H1 (cell line): Measurements from ENCODE around the gene COL20A1. TPM values are rescaled to one million over a fixed set of nuclear protein-coding genes. Genes with fewer than 3 reads are reported as not detected.

Experiments used
- CTCF ChIA-PET: fragments of 300-600 bp; sonication (Branson Sonifier 250); formaldehyde crosslinking; loops from one replicate; lab custom pipeline; 2021; ENCODE audit not compliant: partially characterized antibody; lab: Charles Lee
- POLR2A ChIA-PET: fragments of 300-600 bp; sonication (Branson Sonifier 250); formaldehyde crosslinking; loops from one replicate; lab custom pipeline; 2021; ENCODE audit warnings: inconsistent platforms; ENCODE audit not compliant: partially characterized antibody; lab: Charles Lee
- DNase-seq, 2 experiments: peaks; one replicate each; pipeline versions ENCODE4 v3.0.0 to v3.0.0-alpha.2; 2010 to 2022; ENCODE audit warnings: low spot score in 2 of 2, low read depth in 1 of 2, mixed read lengths in 1 of 2
- FAIRE-seq: peaks from 2 replicates; lab custom pipeline; 2011; peaks lifted over from hg19 to GRCh38; lab: Jason Lieb, UNC
- H2AFZ ChIP-seq: 2 replicates; pipeline ENCODE4 v1.8.1; 2012; ENCODE audit warnings: low read length, inconsistent platforms
- H2AK5ac ChIP-seq: 2 replicates; pipeline ENCODE4 v1.6.1; 2013; ENCODE audit warnings: low read depth, low read length
- H2BK120ac ChIP-seq: replicated peaks from 2 replicates; pipeline ENCODE3; 2013; ENCODE audit warnings: low read depth, low read length, inconsistent platforms
- H2BK12ac ChIP-seq: 2 replicates; pipeline ENCODE4 v1.6.1; 2013; ENCODE audit warnings: low read depth, low read length
- H2BK15ac ChIP-seq: 2 replicates; pipeline ENCODE4 v1.6.1; 2013; ENCODE audit warnings: low read length
- H2BK20ac ChIP-seq: 2 replicates; pipeline ENCODE4 v1.6.1; 2013; ENCODE audit warnings: low read length
- H2BK5ac ChIP-seq: 2 replicates; pipeline ENCODE4 v1.6.1; 2013; ENCODE audit warnings: low read depth, low read length
- H3K14ac ChIP-seq: 2 replicates; pipeline ENCODE4 v1.6.1; 2013; ENCODE audit warnings: inconsistent platforms; ENCODE audit not compliant: insufficient read length
- H3K18ac ChIP-seq: 2 replicates; pipeline ENCODE4 v1.6.1; 2013; ENCODE audit warnings: low read length; ENCODE audit errors: extremely low read depth
- H3K23ac ChIP-seq: 2 replicates; pipeline ENCODE4 v1.6.1; 2013; ENCODE audit warnings: inconsistent platforms; ENCODE audit not compliant: insufficient read length
- H3K23me2 ChIP-seq: 2 replicates; pipeline ENCODE4 v1.6.1; 2013; ENCODE audit warnings: low read depth, low read length
- H3K27ac ChIP-seq: 2 replicates; pipeline ENCODE4 v1.6.1; 2011; ENCODE audit warnings: low read depth, low read length, inconsistent platforms
- H3K27me3 ChIP-seq, 4 experiments: replicated peaks in 1 of 4; 1 replicate in 1 of 4; 2 replicates in 3 of 4; pipeline versions ENCODE4 v1.6.1 to v1.8.1; 2011 to 2013; ENCODE audit warnings: low read length in 3 of 4, mild to moderate bottlenecking in 3 of 4, inconsistent platforms in 2 of 4, mixed read lengths in 2 of 4, moderate library complexity in 1 of 4; ENCODE audit not compliant: control insufficient read depth in 3 of 4, insufficient read depth in 3 of 4; ENCODE audit errors: extremely low read depth in 1 of 4
- H3K36me3 ChIP-seq, 4 experiments: 2 replicates each; pipeline versions ENCODE4 v1.6.1 to v1.8.1; 2011 to 2013; ENCODE audit warnings: mild to moderate bottlenecking in 4 of 4, low read length in 3 of 4, moderate library complexity in 2 of 4, control low read depth in 1 of 4, inconsistent platforms in 1 of 4; ENCODE audit not compliant: insufficient read depth in 4 of 4, control insufficient read depth in 2 of 4
- H3K4ac ChIP-seq: replicated peaks from 2 replicates; pipeline ENCODE3; 2013; ENCODE audit warnings: low read length, low read depth, mixed read lengths, inconsistent platforms; ENCODE audit not compliant: insufficient read length
- H3K4me1 ChIP-seq, 4 experiments: replicated peaks in 1 of 4; 1 replicate in 1 of 4; 2 replicates in 3 of 4; pipeline versions ENCODE4 v1.6.1 to v1.8.1; 2011 to 2013; ENCODE audit warnings: low read length in 3 of 4, inconsistent platforms in 2 of 4, mixed read lengths in 1 of 4; ENCODE audit not compliant: insufficient read depth in 4 of 4, control insufficient read depth in 3 of 4
- H3K4me2 ChIP-seq, 2 experiments: 2 replicates each; pipeline versions ENCODE4 v1.6.1 to v1.8.1; 2011 to 2013; ENCODE audit warnings: low read depth in 2 of 2, low read length in 2 of 2, control low read depth in 1 of 2, inconsistent platforms in 1 of 2, mild to moderate bottlenecking in 1 of 2; ENCODE audit not compliant: insufficient read depth in 1 of 2
- H3K4me3 ChIP-seq, 4 experiments: fragments of 200-600, 300-600 bp in 1 of 4; sonication (generic), shearing (Covaris generic), sonication (Bioruptor Twin) in 1 of 4; 2 replicates each; pipeline versions ENCODE4 v1.5.1 to v1.8.1; 2011 to 2016; ENCODE audit warnings: low read length in 4 of 4, low read depth in 3 of 4, control low read depth in 2 of 4, inconsistent platforms in 2 of 4, mild to moderate bottlenecking in 2 of 4, mixed read lengths in 1 of 4, moderate library complexity in 1 of 4; ENCODE audit not compliant: insufficient read depth in 2 of 4; ENCODE audit errors: extremely low read depth in 1 of 4
- H3K56ac ChIP-seq: replicated peaks from 2 replicates; pipeline ENCODE3; 2013; ENCODE audit warnings: low read depth, mild to moderate bottlenecking, mixed read lengths, low read length, inconsistent platforms; ENCODE audit not compliant: insufficient read length
- H3K79me1 ChIP-seq: 2 replicates; pipeline ENCODE4 v1.6.1; 2013; ENCODE audit warnings: low read depth, low read length, control low read depth
- H3K79me2 ChIP-seq, 2 experiments: 2 replicates each; pipeline versions ENCODE4 v1.6.1 to v1.8.1; 2012 to 2013; ENCODE audit warnings: low read length in 2 of 2, mild to moderate bottlenecking in 2 of 2, inconsistent platforms in 1 of 2; ENCODE audit not compliant: insufficient read depth in 2 of 2, control insufficient read depth in 1 of 2
- H3K9ac ChIP-seq, 4 experiments: replicated peaks in 1 of 4; 1 replicate in 1 of 4; 2 replicates in 3 of 4; pipeline versions ENCODE4 v1.6.1 to v1.8.1; 2011 to 2013; ENCODE audit warnings: low read depth in 3 of 4, low read length in 3 of 4, control low read depth in 2 of 4, mild to moderate bottlenecking in 2 of 4, moderate library complexity in 2 of 4, inconsistent platforms in 1 of 4; ENCODE audit errors: extremely low read depth in 1 of 4
- H3K9me3 ChIP-seq, 2 experiments: 2 replicates each; pipeline versions ENCODE4 v1.6.1 to v1.8.1; 2012 to 2013; ENCODE audit warnings: mild to moderate bottlenecking in 2 of 2, moderate library complexity in 2 of 2, control low read depth in 1 of 2, inconsistent platforms in 1 of 2, low read depth in 1 of 2, low read length in 1 of 2, mixed read lengths in 1 of 2; ENCODE audit not compliant: insufficient read depth in 2 of 2
- H4K20me1 ChIP-seq, 2 experiments: replicated peaks in 1 of 2; 2 replicates each; pipeline versions ENCODE3 to v1.8.1; 2011 to 2013; ENCODE audit warnings: inconsistent platforms in 2 of 2, low read length in 2 of 2, mild to moderate bottlenecking in 1 of 2; ENCODE audit not compliant: insufficient read depth in 2 of 2, control insufficient read depth in 1 of 2
- H4K5ac ChIP-seq: 2 replicates; pipeline ENCODE4 v1.6.1; 2013; ENCODE audit warnings: low read length, low read depth, mixed read lengths, inconsistent platforms; ENCODE audit not compliant: insufficient read length
- H4K8ac ChIP-seq: 2 replicates; pipeline ENCODE4 v1.8.0; 2013; ENCODE audit warnings: mild to moderate bottlenecking, moderate library complexity, low read length, inconsistent platforms; ENCODE audit not compliant: insufficient read depth; ENCODE audit errors: extremely low read depth
- H4K91ac ChIP-seq: replicated peaks from 2 replicates; pipeline ENCODE3; 2013; ENCODE audit warnings: low read length, mixed read lengths, inconsistent platforms; ENCODE audit not compliant: insufficient read length
- CTCF ChIP-seq, 3 experiments: IDR thresholded peaks; 1 replicate in 2 of 3; 2 replicates in 1 of 3; pipeline versions ENCODE4 v1.5.1 to v1.6.1; 2011; ENCODE audit warnings: low read length in 3 of 3, mild to moderate bottlenecking in 3 of 3, inconsistent platforms in 2 of 3, low read depth in 1 of 3, moderate library complexity in 1 of 3; ENCODE audit not compliant: insufficient read depth in 1 of 3; ENCODE audit errors: control extremely low read depth in 1 of 3
- NANOG ChIP-seq: IDR thresholded peaks from 2 replicates; pipeline ENCODE4 v1.6.1; 2011; ENCODE audit warnings: low read length, low read depth, mild to moderate bottlenecking, inconsistent platforms; ENCODE audit not compliant: insufficient read depth, poor library complexity, severe bottlenecking
- WGBS, 2 experiments: shearing (Covaris generic) in 1 of 2; methylation state at CpG; one replicate each; pipeline versions ENCODE4 v1.1.6 to v1.1.7; 2013 to 2015; ENCODE audit warnings: low lambda C conversion rate in 2 of 2, mixed read lengths in 2 of 2, inconsistent platforms in 1 of 2, low coverage in 1 of 2, missing lambda C conversion rate in 1 of 2; ENCODE audit not compliant: insufficient replicate concordance in 2 of 2, insufficient coverage in 1 of 2, insufficient read length in 1 of 2; ENCODE audit errors: extremely low coverage in 1 of 2, missing lambda C conversion rate in 1 of 2; 5-methylcytosine and 5-hydroxymethylcytosine counted together
- polyA plus RNA-seq, 7 experiments: library from polyadenylated mRNA; depleted of rRNA in 3 of 7; stranded (reverse) in 5 of 7; unstranded in 2 of 7; fragments of >200 nt in 5 of 7; fragments of 200-250 nt in 2 of 7; gene quantifications; 1 replicate in 5 of 7; 2 replicates in 1 of 7; 4 replicates in 1 of 7; pipeline versions ENCODE4 v1.2.1 to v1.2.3, GENCODE V29; 2011 to 2013; ENCODE audit warnings: missing spikeins in 2 of 7, mixed read lengths in 2 of 7
- total RNA-seq: library from RNA; stranded (reverse); fragmentation: NEBNext Ultra II Directional; extraction: Animal tissue kit (Norgen Biotek cat#: 25700); gene quantifications from 2 replicates; pipeline ENCODE4 v1.2.1, GENCODE V29; 2021

The COL20A1 gene
- total and polyA plus RNA-seq, 2 of the 8 experiments (the other 6 are each of a cell fraction or from before 2014, with no cell fraction given): 0.19 to 0.21 TPM

DNA sequence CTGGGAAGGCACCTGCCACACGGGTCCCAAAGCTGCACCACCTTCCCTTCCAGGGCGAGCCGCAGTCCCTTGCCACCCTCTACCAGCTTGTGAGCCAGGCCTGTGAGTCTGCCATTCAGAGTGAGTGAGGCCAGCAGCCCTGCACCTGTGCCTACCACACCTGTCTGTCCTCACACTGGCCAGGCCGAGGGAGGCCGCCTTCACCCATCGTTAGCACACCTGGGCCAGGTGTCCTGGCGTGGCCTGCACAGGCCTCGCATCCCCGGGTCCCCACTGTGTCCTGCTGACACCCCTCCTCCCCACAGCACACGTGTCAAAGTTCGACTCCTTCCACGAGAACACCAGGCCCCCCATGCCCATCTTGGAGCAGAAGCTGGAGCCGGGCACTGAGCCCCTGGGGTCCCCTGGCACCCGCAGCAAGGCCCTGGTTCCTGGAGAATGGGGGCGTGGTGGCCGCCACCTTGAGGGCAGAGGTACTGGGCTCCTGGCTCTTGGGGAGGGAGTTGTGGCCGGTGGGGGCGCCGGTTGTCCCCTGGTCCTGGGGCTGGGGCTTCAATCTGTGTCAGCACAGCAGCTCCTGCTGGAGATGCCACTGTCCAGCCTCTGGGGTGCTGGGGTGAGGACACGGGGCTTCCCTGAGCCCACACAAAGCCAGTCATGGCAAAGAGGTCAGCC lies 35.2 kb downstream of the COL20A1 start:
- 91% methylated on average over 18 of the region's 20 CpGs; no CpG with 5 or more reads in 1 of the 2 experiments for WGBS, 2 experiments
- CTCF ChIA-PET: interaction anchor here (0.9 to 5.9 kb wide), 5 partner anchors 18 to 146 kb away, joined by 3 to 43 read pairs (median 10); no protein-coding TSS in a partner anchor
- DNase-seq (no peak), FAIRE-seq (no peak)
- TF ChIP-seq CTCF (IDR thresholded peaks at IDR 0.05; ENCODE audit: control extremely low read depth in 1 of 3, insufficient read depth in 1 of 3, low read depth in 1 of 3, low read length in 3 of 3) (peak in 2 of 3 experiments; percentile 14 to 18; a peak in 2 of 4 replicates), NANOG (no peak)
- Histone ChIP-seq H3K14ac (no peak overlapping the region), H4K8ac (no peak overlapping the region), H4K20me1 (no peaks in the 10 kb centered on the region), H3K4me1 (peaks cover 0 to 5% (median 1%) of the 10 kb centered on the region in 4 experiments; a peak in 3 of 7 replicates), H3K9me3 (peaks cover 6 to 17% of the 10 kb centered on the region in 2 experiments; a peak in 3 of 4 replicates), H3K27ac (no peak overlapping the region), H2BK12ac (peak overlapping the region; percentile 75; the same call in 1 of the 2 replicates), H3K79me1 (no peaks in the 10 kb centered on the region), H3K79me2 (no peaks in the 10 kb centered on the region), H2BK20ac (no peak overlapping the region), H3K36me3 (no peaks in the 10 kb centered on the region), H2AK5ac (no peak overlapping the region), H4K5ac (no peak overlapping the region), H2BK15ac (peak overlapping the region; percentile 25; the same call in 1 of the 2 replicates), H3K4me2 (no peak overlapping the region), H2AFZ (no peak overlapping the region), H3K18ac (no peak overlapping the region), H3K23me2 (no peaks in the 10 kb centered on the region), H3K4me3 (no peak overlapping the region), H2BK120ac (no peak overlapping the region), H4K91ac (no peak overlapping the region), H2BK5ac (no peak overlapping the region), H3K9ac (no peak overlapping the region), H3K4ac (no peak overlapping the region), H3K23ac (no peak overlapping the region), H3K27me3 (no peaks in the 10 kb centered on the region), H3K56ac (no peak overlapping the region)
- POLR2A ChIA-PET: no interaction called here
